Trophoblast cell (in vitro differentiated cells and primary cell): ENCODE measurements around the gene AFF2.

Source experiments
- DNase-seq, 2 donors: peaks; one replicate each; pipeline ENCODE4 v3.0.0-alpha.2; 2016
- H2AFZ ChIP-seq: 2 replicates; pipeline ENCODE4 v1.6.1; 2013; ENCODE audit warnings: low read length, moderate library complexity, mild to moderate bottlenecking; ENCODE audit not compliant: insufficient read depth, poor library complexity
- H2AK5ac ChIP-seq: 2 replicates; pipeline ENCODE4 v1.6.1; 2013; ENCODE audit warnings: mild to moderate bottlenecking, low read length
- H2BK120ac ChIP-seq: 2 replicates; pipeline ENCODE4 v1.6.1; 2013; ENCODE audit warnings: low read length, mild to moderate bottlenecking, moderate library complexity; ENCODE audit not compliant: insufficient read depth, poor library complexity
- H2BK12ac ChIP-seq: 2 replicates; pipeline ENCODE4 v1.6.1; 2013; ENCODE audit warnings: mild to moderate bottlenecking, low read length, moderate library complexity
- H2BK5ac ChIP-seq: 2 replicates; pipeline ENCODE4 v1.6.1; 2013; ENCODE audit warnings: low read length, low read depth, moderate library complexity, mild to moderate bottlenecking; ENCODE audit not compliant: poor library complexity
- H3K14ac ChIP-seq: 2 replicates; pipeline ENCODE4 v1.6.1; 2013; ENCODE audit warnings: mild to moderate bottlenecking, low read length
- H3K18ac ChIP-seq: 2 replicates; pipeline ENCODE4 v1.6.1; 2013; ENCODE audit warnings: mild to moderate bottlenecking, low read length
- H3K23ac ChIP-seq: 2 replicates; pipeline ENCODE4 v1.6.1; 2013; ENCODE audit warnings: low read length
- H3K27ac ChIP-seq: 2 replicates; pipeline ENCODE4 v1.5.1; 2013; ENCODE audit warnings: low read depth, mild to moderate bottlenecking, inconsistent platforms, low read length, moderate library complexity
- H3K27me3 ChIP-seq: 2 replicates; pipeline ENCODE4 v1.6.1; 2013; ENCODE audit warnings: inconsistent platforms, mild to moderate bottlenecking, low read length, moderate library complexity; ENCODE audit not compliant: insufficient read depth
- H3K36me3 ChIP-seq, 2 experiments: 1 replicate in 1 of 2; 2 replicates in 1 of 2; pipeline ENCODE4 v1.6.1; 2013; ENCODE audit warnings: low read length in 2 of 2, mild to moderate bottlenecking in 2 of 2, moderate library complexity in 1 of 2; ENCODE audit not compliant: insufficient read depth in 2 of 2, control insufficient read depth in 1 of 2
- H3K4ac ChIP-seq: 2 replicates; pipeline ENCODE4 v1.6.1; 2013; ENCODE audit warnings: low read depth, mild to moderate bottlenecking, low read length, moderate library complexity
- H3K4me1 ChIP-seq, 2 experiments: 1 replicate in 1 of 2; 2 replicates in 1 of 2; pipeline ENCODE4 v1.6.1; 2013; ENCODE audit warnings: low read length in 2 of 2, mild to moderate bottlenecking in 2 of 2, moderate library complexity in 1 of 2; ENCODE audit not compliant: insufficient read depth in 2 of 2, control insufficient read depth in 1 of 2
- H3K4me2 ChIP-seq: 2 replicates; pipeline ENCODE4 v1.6.1; 2013; ENCODE audit warnings: inconsistent platforms, mild to moderate bottlenecking, low read length, moderate library complexity
- H3K4me3 ChIP-seq: 2 replicates; pipeline ENCODE4 v1.5.1; 2013; ENCODE audit warnings: mild to moderate bottlenecking, low read depth, low read length, inconsistent platforms
- H3K79me1 ChIP-seq: one replicate; pipeline ENCODE4 v1.6.1; 2013; ENCODE audit warnings: low read length
- H3K79me2 ChIP-seq: 2 replicates; pipeline ENCODE4 v1.6.1; 2013; ENCODE audit warnings: low read length, mild to moderate bottlenecking; ENCODE audit not compliant: control insufficient read depth, insufficient read depth, poor library complexity
- H3K9ac ChIP-seq: 2 replicates; pipeline ENCODE4 v1.6.1; 2013; ENCODE audit warnings: mild to moderate bottlenecking, low read length
- H3K9me3 ChIP-seq: 2 replicates; pipeline ENCODE4 v1.6.1; 2013; ENCODE audit warnings: low read depth, mild to moderate bottlenecking, control low read depth, inconsistent platforms, low read length; ENCODE audit not compliant: insufficient read depth
- H4K12ac ChIP-seq: 2 replicates; pipeline ENCODE4 v1.6.1; 2013; ENCODE audit warnings: low read depth, mild to moderate bottlenecking, low read length, moderate library complexity
- H4K8ac ChIP-seq: 2 replicates; pipeline ENCODE4 v1.6.1; 2013; ENCODE audit warnings: low read depth, mild to moderate bottlenecking, low read length, moderate library complexity
- H4K91ac ChIP-seq: one replicate; pipeline ENCODE4 v1.6.1; 2013; ENCODE audit warnings: low read depth, mild to moderate bottlenecking, low read length, moderate library complexity
- WGBS: extraction: QIAGEN DNeasy Blood & Tissue Kit; methylation state at CpG from one replicate; pipeline ENCODE4 v1.1.7; 2013; ENCODE audit warnings: missing lambda C conversion rate; ENCODE audit not compliant: insufficient read length, insufficient coverage; ENCODE audit errors: extremely low coverage; 5-methylcytosine and 5-hydroxymethylcytosine counted together

AFF2 gene

DNA sequence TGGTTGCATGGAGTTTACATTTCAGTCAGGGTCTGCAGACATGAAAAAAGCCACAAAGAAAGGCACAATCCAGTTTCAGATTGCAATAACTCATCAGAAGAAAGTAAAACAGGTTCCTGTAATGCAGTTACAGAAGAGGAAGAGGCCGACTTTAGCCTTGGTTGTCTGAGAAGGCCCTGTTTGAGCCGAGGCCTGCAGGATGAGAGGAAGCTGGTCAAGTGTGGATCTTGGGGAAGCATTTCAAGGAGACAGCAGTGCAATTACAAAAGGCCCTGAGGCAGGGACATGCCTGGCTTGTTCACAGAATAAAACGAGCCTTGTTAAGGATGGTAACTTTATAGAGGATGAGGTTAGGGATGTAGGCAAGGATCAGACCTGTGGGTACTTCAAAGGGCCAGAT, 62.4 kb downstream of the AFF2 start:
- H3K14ac ChIP-seq: no peak overlapping the region
- H4K12ac ChIP-seq: no peak overlapping the region
- H3K27me3 ChIP-seq: no peaks in the 10 kb centered on the region
- no peaks in the 10 kb centered on the region for H3K9me3 ChIP-seq
- H3K4me1 ChIP-seq: no peaks in the 10 kb centered on the region
- no peaks in the 10 kb centered on the region for H3K79me2 ChIP-seq
- H3K79me1 ChIP-seq: no peaks in the 10 kb centered on the region
- H2BK120ac ChIP-seq: no peak overlapping the region
- no peak overlapping the region for H2BK12ac ChIP-seq
- no peak overlapping the region for H3K27ac ChIP-seq
- no peak overlapping the region for H3K23ac ChIP-seq
- no peak overlapping the region for H2AFZ ChIP-seq
- H3K4me3 ChIP-seq: no peak overlapping the region
- H3K4ac ChIP-seq: no peak overlapping the region
- H2AK5ac ChIP-seq: no peak overlapping the region
- no CpG with 5 or more reads among the region's 3 CpGs for WGBS
- H2BK5ac ChIP-seq: no peak overlapping the region
- no peak for DNase-seq
- H3K18ac ChIP-seq: no peak overlapping the region
- H3K9ac ChIP-seq: no peak overlapping the region
- H4K91ac ChIP-seq: no peak overlapping the region
- H3K36me3 ChIP-seq: no peaks in the 10 kb centered on the region
- H3K4me2 ChIP-seq: no peak overlapping the region
- no peak overlapping the region for H4K8ac ChIP-seq

DNA sequence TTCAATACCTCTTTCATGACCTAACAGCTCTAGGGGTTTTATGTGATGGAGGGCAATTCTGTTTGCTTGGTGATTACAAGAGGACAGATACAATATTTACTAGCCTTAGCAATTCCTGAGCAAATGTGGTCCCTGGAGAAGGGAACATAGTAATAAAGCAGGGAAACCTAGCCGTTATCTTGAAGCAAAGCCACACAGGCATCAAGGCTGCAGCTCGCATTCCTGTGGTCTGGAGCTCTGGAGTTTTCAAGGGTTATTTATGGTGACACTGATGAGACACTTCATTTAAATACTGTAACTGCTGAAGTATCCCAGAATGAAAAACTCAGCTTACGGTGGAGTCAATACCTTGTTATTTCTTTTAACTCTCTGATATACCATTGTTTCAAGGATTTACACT, 66.8 kb downstream of the AFF2 start:
- Histone ChIP-seq H4K12ac (no peak overlapping the region), H3K4me1 (no peaks in the 10 kb centered on the region), H3K14ac (no peak overlapping the region), H2BK5ac (no peak overlapping the region), H2AK5ac (no peak overlapping the region), H2AFZ (no peak overlapping the region), H2BK12ac (no peak overlapping the region), H3K79me2 (no peaks in the 10 kb centered on the region), H4K91ac (no peak overlapping the region), H4K8ac (no peak overlapping the region), H3K79me1 (no peaks in the 10 kb centered on the region), H3K18ac (no peak overlapping the region), H3K9ac (no peak overlapping the region), H3K4ac (no peak overlapping the region), H3K4me2 (no peak overlapping the region), H3K27me3 (no peaks in the 10 kb centered on the region), H3K36me3 (no peaks in the 10 kb centered on the region), H2BK120ac (no peak overlapping the region), H3K27ac (no peak overlapping the region), H3K9me3 (no peaks in the 10 kb centered on the region), H3K4me3 (no peak overlapping the region), H3K23ac (no peak overlapping the region)
- no peak for DNase-seq
- WGBS: no CpG with 5 or more reads among the region's 3 CpGs

DNA sequence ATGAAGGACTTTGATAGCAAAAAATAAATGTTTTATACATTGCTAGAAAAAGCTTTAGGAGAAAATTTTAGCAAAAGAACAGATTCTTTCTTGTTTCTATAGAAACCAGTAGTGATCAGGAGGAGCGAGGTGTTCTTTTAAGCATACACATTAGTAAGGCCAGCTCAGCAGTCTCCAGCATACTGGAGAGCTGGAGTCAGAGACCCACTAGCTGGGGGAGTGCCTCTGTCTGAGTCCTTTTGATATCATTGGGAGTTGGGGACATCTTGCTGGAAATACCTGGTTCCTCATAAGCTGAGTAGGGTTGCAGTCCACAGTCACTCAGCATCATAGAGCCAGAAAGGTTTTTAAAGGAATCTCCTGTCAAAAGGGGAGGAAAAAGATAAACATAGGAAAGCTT, 67.4 kb downstream of the AFF2 start:
- Histone ChIP-seq H3K23ac (no peak overlapping the region), H2BK120ac (no peak overlapping the region), H3K14ac (no peak overlapping the region), H3K9me3 (no peaks in the 10 kb centered on the region), H3K27ac (no peak overlapping the region), H3K18ac (no peak overlapping the region), H2AFZ (no peak overlapping the region), H3K4me3 (no peak overlapping the region), H4K8ac (no peak overlapping the region), H3K4me2 (no peak overlapping the region), H4K91ac (no peak overlapping the region), H3K4me1 (no peaks in the 10 kb centered on the region), H2AK5ac (no peak overlapping the region), H3K79me2 (no peaks in the 10 kb centered on the region), H2BK5ac (no peak overlapping the region), H4K12ac (no peak overlapping the region), H3K79me1 (no peaks in the 10 kb centered on the region), H2BK12ac (no peak overlapping the region), H3K36me3 (no peaks in the 10 kb centered on the region), H3K4ac (no peak overlapping the region), H3K9ac (no peak overlapping the region), H3K27me3 (no peaks in the 10 kb centered on the region)
- no CpG with 5 or more reads among the region's 1 CpG for WGBS
- no peak for DNase-seq

DNA sequence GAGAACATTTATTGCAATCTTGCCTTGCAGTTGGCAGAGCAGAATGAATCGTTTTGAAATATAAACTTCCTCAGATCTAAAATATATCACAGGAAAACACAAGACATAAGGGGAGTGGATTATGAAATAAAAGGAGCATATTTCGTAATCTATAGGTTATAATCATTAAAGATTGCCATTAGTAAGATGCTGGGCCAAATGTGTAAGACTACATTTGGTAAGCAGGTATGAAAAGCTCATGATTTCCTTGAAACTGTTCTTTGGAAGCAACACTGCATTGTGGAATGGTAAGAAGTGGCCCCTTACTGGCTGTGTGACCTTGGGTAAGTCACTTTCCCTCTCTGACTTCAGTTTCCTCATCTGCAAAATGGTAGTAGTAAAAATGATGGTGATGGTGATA, 68.3 kb downstream of the AFF2 start:
- Histone ChIP-seq H3K4me2 (no peak overlapping the region), H3K79me2 (no peaks in the 10 kb centered on the region), H3K23ac (no peak overlapping the region), H2BK5ac (no peak overlapping the region), H3K4ac (no peak overlapping the region), H4K12ac (no peak overlapping the region), H2AK5ac (no peak overlapping the region), H3K14ac (no peak overlapping the region), H3K27ac (no peak overlapping the region), H4K91ac (no peak overlapping the region), H3K9ac (no peak overlapping the region), H3K36me3 (no peaks in the 10 kb centered on the region), H3K27me3 (no peaks in the 10 kb centered on the region), H3K4me1 (no peaks in the 10 kb centered on the region), H4K8ac (no peak overlapping the region), H2BK12ac (no peak overlapping the region), H3K4me3 (no peak overlapping the region), H2AFZ (no peak overlapping the region), H3K18ac (no peak overlapping the region), H3K9me3 (no peaks in the 10 kb centered on the region), H3K79me1 (no peaks in the 10 kb centered on the region), H2BK120ac (no peak overlapping the region)
- DNase-seq: no peak
- WGBS: no CpG with 5 or more reads among the region's 2 CpGs
